CD8-positive, alpha-beta memory T cell (primary cell): ENCODE data around the gene CDC6. TPM values are rescaled to one million over a fixed set of nuclear protein-coding genes. Genes with fewer than 3 reads are reported as not detected.

ENCODE experiments used
- CTCF ChIA-PET: fragments of 350-600 bp; sonication (Branson Sonifier 250); formaldehyde crosslinking; loops from one replicate; lab custom pipeline; 2021; ENCODE audit warnings: antibody characterized with exemption; lab: Charles Lee
- POLR2A ChIA-PET: fragments of 350-600 bp; sonication (Branson Sonifier 250); formaldehyde crosslinking; loops from one replicate; lab custom pipeline; 2021; ENCODE audit warnings: antibody characterized with exemption; lab: Charles Lee
- DNase-seq, 5 donors: peaks; one replicate each; pipeline versions ENCODE4 v3.0.0 to v3.0.0-alpha.2; 2020 to 2022; ENCODE audit warnings: mixed read lengths in 1 of 5
- H3K27ac ChIP-seq: one replicate; pipeline ENCODE4 v1.7.0; 2013; ENCODE audit warnings: low read depth, mild to moderate bottlenecking, low read length, moderate library complexity
- H3K27me3 ChIP-seq: 2 replicates; pipeline ENCODE4 v1.7.0; 2013; ENCODE audit warnings: low read length, mild to moderate bottlenecking; ENCODE audit not compliant: insufficient read depth, poor library complexity, severe bottlenecking
- H3K36me3 ChIP-seq: 2 replicates; pipeline ENCODE4 v1.7.0; 2013; ENCODE audit warnings: mild to moderate bottlenecking, low read length, moderate library complexity; ENCODE audit not compliant: insufficient read depth
- H3K4me1 ChIP-seq: 2 replicates; pipeline ENCODE4 v1.7.0; 2013; ENCODE audit warnings: mild to moderate bottlenecking, low read length, moderate library complexity; ENCODE audit not compliant: insufficient read depth
- H3K4me3 ChIP-seq: 2 replicates; pipeline ENCODE4 v1.7.0; 2013; ENCODE audit warnings: mild to moderate bottlenecking, low read length
- H3K9me3 ChIP-seq: 2 replicates; pipeline ENCODE4 v1.7.0; 2013; ENCODE audit warnings: mild to moderate bottlenecking, low read length
- H3K27ac Mint-ChIP-seq, 8 donors: one replicate each; pipeline ENCODE4 v1.8.0; 2020 to 2021; ENCODE audit warnings: mixed read lengths in 8 of 8, mild to moderate bottlenecking in 6 of 8, inconsistent platforms in 3 of 8, moderate library complexity in 3 of 8
- H3K27me3 Mint-ChIP-seq, 2 donors: one replicate each; pipeline ENCODE4 v1.8.0; 2020 to 2021; ENCODE audit warnings: mixed read lengths in 2 of 2, mild to moderate bottlenecking in 1 of 2, moderate library complexity in 1 of 2
- H3K36me3 Mint-ChIP-seq, 3 donors: one replicate each; pipeline ENCODE4 v1.8.0; 2020 to 2021; ENCODE audit warnings: mixed read lengths in 3 of 3, inconsistent platforms in 1 of 3, mild to moderate bottlenecking in 1 of 3
- H3K4me1 Mint-ChIP-seq, 3 donors: one replicate each; pipeline ENCODE4 v1.8.0; 2020 to 2021; ENCODE audit warnings: mixed read lengths in 3 of 3, inconsistent platforms in 1 of 3, mild to moderate bottlenecking in 1 of 3
- H3K4me3 Mint-ChIP-seq, 7 donors: one replicate each; pipeline ENCODE4 v1.8.0; 2020 to 2021; ENCODE audit warnings: mixed read lengths in 7 of 7, mild to moderate bottlenecking in 6 of 7, moderate library complexity in 4 of 7, inconsistent platforms in 2 of 7
- H3K9me3 Mint-ChIP-seq, 5 donors: one replicate each; pipeline ENCODE4 v1.8.0; 2020 to 2022; ENCODE audit warnings: mixed read lengths in 5 of 5, mild to moderate bottlenecking in 3 of 5, moderate library complexity in 2 of 5, inconsistent platforms in 1 of 5
- polyA plus RNA-seq: library from polyadenylated mRNA; unstranded; fragments of 300-500 nt; fragmentation: Illumina TruSeq; gene quantifications from one replicate; pipeline ENCODE4 v1.2.3, GENCODE V29; 2021
- total RNA-seq, 2 experiments: library from RNA; stranded (reverse); gene quantifications; one replicate each; pipeline ENCODE4 v1.2.3, GENCODE V29; 2021

CDC6 gene
- total and polyA plus RNA-seq, 3 experiments from 2014 or later: 0.49 to 110 (median 107) TPM

DNA sequence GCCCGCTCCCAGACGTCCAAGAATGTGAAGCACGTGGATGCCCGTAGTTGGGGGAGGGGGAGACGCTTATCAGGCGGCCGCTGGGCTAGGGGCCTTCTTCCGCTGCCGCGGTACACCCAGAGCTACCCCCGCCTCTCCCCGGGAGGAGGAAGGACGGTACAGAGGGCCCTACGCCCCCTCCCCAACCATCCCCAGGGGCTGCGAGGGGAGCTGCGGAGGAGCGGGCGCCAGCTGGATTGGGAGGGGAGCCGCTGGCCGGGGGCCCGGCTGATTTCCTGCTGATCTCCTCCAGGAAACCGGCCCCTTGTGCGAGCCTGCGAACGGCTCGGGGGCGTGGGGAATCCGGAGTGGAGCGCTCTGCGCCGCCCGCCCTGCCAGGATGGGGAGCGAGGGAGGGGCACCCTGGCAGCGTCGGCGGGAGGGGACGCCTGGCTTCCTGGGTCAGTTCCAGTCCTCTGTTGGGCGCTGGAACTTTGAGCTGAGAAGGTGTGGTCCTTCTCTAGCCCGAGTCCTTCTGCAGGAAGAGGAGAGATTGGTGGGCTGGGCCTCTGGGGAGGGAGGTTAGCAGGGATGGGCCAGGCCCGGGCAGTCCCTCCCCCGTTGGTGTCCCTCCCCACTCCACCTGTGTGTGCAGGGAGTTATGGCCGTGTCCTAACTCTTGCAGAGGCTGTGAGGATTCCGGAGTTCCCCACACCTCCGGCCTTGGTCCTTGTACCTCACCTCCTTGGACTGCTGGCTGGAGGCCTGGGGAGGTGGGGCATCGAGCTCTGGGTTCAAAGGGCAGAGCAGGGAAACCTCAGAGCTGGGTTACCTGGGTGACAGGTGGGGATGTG is 57.7 kb downstream of the CDC6 start:
- peaks cover 16% of the 10 kb centered on the region for H3K36me3 ChIP-seq
- peaks cover 71% of the 10 kb centered on the region for H3K4me1 ChIP-seq
- peak in 4 of 5 donors; percentile 29 to 70 (median 46) for DNase-seq
- peak overlapping the region; percentile 57 for H3K27ac ChIP-seq
- H3K9me3 ChIP-seq: no peaks in the 10 kb centered on the region
- peak overlapping the region; percentile 49 for H3K4me3 ChIP-seq
- H3K27me3 ChIP-seq: no peaks in the 10 kb centered on the region
- Mint-ChIP-seq H3K4me1 (peaks cover 70 to 85% (median 73%) of the 10 kb centered on the region in 3 donors), H3K27me3 (no peaks in the 10 kb centered on the region), H3K27ac (peak overlapping the region; percentile 84 to 98 (median 95)), H3K9me3 (no peaks in the 10 kb centered on the region), H3K36me3 (peaks cover 0 to 32% (median 2%) of the 10 kb centered on the region in 3 donors), H3K4me3 (peak overlapping the region; percentile 46 to 89 (median 78))
- CTCF ChIA-PET: interaction anchor here (0.8 to 3.2 kb wide), 10 partner anchors 9 to 215 kb away, joined by 3 to 21 read pairs (median 3); no protein-coding TSS in a partner anchor
- POLR2A ChIA-PET: interaction anchor here (0.9 to 1.4 kb wide), 5 partner anchors 22 to 30 kb away, joined by 3 to 4 read pairs (median 3); no protein-coding TSS in a partner anchor

DNA sequence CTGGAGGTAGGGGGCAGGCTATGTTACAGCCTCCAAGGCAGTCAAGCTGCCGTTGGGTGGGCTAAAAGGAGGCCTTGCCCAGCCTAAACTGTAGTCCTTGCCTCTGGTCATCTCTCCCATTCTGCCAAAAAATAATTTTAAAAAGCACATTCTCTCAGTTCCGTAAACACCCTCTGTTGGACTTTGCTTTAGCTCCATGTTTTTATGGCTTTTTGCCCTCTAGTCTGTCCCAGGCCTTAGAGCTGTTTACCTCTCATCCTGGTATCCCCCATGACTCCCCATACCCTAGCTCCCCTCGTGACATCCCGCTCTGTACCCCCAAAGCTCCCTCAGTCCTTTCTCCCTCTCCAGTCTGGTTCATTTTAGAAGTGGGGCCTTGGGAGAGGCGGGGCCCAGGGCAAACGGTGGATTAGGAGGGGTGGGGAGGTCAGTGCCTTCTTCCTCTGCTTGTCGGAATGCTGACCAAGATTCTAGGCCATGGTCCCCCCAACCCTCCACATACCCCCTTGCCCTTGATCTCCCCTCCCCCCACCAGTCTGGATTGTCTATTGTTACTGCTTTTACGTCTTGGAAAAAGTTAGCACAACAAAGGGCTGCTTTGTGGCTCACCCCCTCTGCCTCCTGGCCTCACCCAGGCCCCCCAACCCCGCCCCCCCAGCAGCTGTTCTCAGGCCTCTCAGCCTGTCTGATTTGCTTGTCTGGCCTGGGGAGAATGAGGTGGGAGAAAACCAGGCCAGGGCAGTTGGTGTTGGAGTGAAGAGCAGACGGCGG is 58.5 kb downstream of the CDC6 start:
- Mint-ChIP-seq H3K9me3 (no peaks in the 10 kb centered on the region), H3K27me3 (no peaks in the 10 kb centered on the region), H3K4me3 (peak overlapping the region; percentile 30 to 85 (median 65)), H3K4me1 (peaks cover 62 to 77% (median 65%) of the 10 kb centered on the region in 3 donors), H3K36me3 (peaks cover 0 to 29% (median 2%) of the 10 kb centered on the region in 3 donors), H3K27ac (peak overlapping the region; percentile 84 to 98 (median 95))
- peak overlapping the region; percentile 57 for H3K27ac ChIP-seq
- ChIA-PET POLR2A (interaction anchor here (0.9 to 1.4 kb wide), 4 partner anchors 23 to 29 kb away, joined by 3 to 4 read pairs (median 4); no protein-coding TSS in a partner anchor), CTCF (interaction anchor here (0.8 to 3.2 kb wide), 8 partner anchors 8 to 214 kb away, joined by 3 to 21 read pairs (median 3); no protein-coding TSS in a partner anchor)
- H3K9me3 ChIP-seq: no peaks in the 10 kb centered on the region
- no peaks in the 10 kb centered on the region for H3K27me3 ChIP-seq
- H3K36me3 ChIP-seq: peaks cover 18% of the 10 kb centered on the region
- H3K4me3 ChIP-seq: peak overlapping the region; percentile 49
- DNase-seq: no peak
- peaks cover 64% of the 10 kb centered on the region for H3K4me1 ChIP-seq

DNA sequence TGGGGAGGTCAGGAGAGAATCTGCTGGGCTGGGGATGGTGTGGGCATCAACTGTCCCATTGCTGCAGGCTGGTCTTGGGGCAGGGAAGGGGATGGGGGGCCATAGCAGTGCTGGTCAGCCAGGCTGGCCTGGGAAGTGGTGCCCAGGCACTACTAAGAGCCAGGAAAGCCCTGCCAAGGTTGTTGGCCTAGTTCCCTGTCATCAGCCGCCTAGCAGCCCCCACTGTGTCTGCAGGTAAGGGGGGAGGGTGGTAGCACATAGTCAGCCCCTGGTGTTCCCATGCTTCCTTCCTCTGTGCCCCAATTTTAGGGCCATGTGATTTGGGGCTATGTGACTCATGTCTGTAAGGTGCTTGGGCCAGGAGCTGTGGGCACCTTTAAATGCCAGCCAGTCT is 59.1 kb downstream of the CDC6 start:
- ChIA-PET POLR2A (interaction anchor here (1.4 kb wide), 1 partner anchor 28 kb away, joined by 4 read pairs; no protein-coding TSS in a partner anchor), CTCF (no interaction called here)
- Histone ChIP-seq H3K4me3 (no peak overlapping the region), H3K9me3 (no peaks in the 10 kb centered on the region), H3K36me3 (peaks cover 18% of the 10 kb centered on the region), H3K27me3 (no peaks in the 10 kb centered on the region), H3K27ac (peak overlapping the region; percentile 16), H3K4me1 (peaks cover 64% of the 10 kb centered on the region)
- no peaks in the 10 kb centered on the region for H3K9me3 Mint-ChIP-seq
- H3K4me1 Mint-ChIP-seq: peaks cover 61 to 76% (median 63%) of the 10 kb centered on the region in 3 donors
- peak overlapping the region; percentile 78 to 98 (median 95) for H3K27ac Mint-ChIP-seq
- peaks cover 0 to 32% (median 2%) of the 10 kb centered on the region in 3 donors for H3K36me3 Mint-ChIP-seq
- peak in 2 of 5 donors; percentile 22 to 54 for DNase-seq
- H3K27me3 Mint-ChIP-seq: no peaks in the 10 kb centered on the region
- peak overlapping the region in 6 of 7 donors; percentile 53 to 76 (median 68) for H3K4me3 Mint-ChIP-seq

DNA sequence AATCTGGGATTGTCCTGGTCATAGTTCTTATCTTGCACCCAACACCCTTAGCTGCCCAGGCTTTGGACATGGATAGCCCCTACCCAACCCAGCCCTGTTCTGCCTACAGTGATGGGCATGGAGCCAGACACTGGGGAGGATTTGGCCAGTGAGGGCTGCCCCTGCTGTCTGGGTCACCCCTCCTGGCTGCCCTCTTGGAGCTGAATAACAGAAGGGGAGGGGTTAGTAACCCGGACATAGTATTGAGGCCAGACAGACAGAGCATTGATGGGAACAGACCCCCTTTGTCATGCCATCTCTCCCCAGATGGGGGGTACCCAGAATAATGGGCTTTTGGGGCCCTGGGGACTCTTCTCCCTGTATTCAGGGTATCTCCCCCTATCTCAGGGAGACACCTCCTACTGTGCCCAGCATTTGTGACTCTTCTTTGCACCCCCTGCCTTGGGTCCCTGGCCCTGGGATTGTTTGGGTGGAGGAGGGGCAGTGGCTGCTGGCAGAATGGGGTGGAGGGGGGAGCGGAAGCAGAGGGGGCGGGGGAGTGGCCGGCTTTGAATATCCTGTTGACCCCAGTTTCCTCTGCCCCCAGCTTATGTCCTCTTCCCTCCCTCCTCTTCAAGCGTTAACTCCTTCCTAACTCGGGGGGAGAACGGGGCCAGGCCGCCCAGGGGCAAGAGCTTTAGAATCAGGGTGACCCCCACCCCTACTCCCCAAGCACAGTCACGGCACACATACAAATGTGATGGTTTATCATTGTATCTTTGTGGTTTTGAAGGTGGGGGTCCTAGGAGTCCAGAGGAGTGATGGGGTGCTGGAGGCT is 59.8 kb downstream of the CDC6 start:
- Histone ChIP-seq H3K4me3 (no peak overlapping the region), H3K36me3 (peaks cover 18% of the 10 kb centered on the region), H3K4me1 (peaks cover 59% of the 10 kb centered on the region), H3K9me3 (no peaks in the 10 kb centered on the region), H3K27me3 (no peaks in the 10 kb centered on the region), H3K27ac (no peak overlapping the region)
- POLR2A ChIA-PET: no interaction called here
- peak overlapping the region; percentile 37 to 80 (median 69) for H3K4me3 Mint-ChIP-seq
- peaks cover 65 to 76% (median 67%) of the 10 kb centered on the region in 3 donors for H3K4me1 Mint-ChIP-seq
- no peak for DNase-seq
- CTCF ChIA-PET: interaction anchor here (1.5 to 1.9 kb wide), 2 partner anchors 38 to 45 kb away, joined by 5 to 8 read pairs; no protein-coding TSS in a partner anchor
- H3K27me3 Mint-ChIP-seq: no peaks in the 10 kb centered on the region
- H3K27ac Mint-ChIP-seq: peak overlapping the region; percentile 78 to 98 (median 95)
- H3K36me3 Mint-ChIP-seq: peaks cover 0 to 40% (median 7%) of the 10 kb centered on the region in 3 donors
- no peaks in the 10 kb centered on the region for H3K9me3 Mint-ChIP-seq

DNA sequence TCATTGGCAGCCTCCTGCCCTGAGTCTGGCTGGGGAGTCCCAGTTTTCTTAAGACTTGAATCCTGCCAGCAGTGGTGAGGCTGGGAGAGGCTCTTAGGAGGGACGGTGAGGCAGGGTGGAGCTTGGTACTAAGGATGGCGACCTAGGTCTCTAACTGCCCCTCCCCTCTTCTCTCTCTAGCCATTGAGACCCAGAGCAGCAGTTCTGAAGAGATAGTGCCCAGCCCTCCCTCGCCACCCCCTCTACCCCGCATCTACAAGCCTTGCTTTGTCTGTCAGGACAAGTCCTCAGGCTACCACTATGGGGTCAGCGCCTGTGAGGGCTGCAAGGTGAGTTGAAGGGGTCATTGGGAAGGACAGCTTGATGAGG is 60.4 kb downstream of the CDC6 start:
- CTCF ChIA-PET: interaction anchor here (0.5 to 1.9 kb wide), 4 partner anchors 10 to 45 kb away, joined by 3 to 8 read pairs (median 4); no protein-coding TSS in a partner anchor
- H3K9me3 Mint-ChIP-seq: no peaks in the 10 kb centered on the region

DNA sequence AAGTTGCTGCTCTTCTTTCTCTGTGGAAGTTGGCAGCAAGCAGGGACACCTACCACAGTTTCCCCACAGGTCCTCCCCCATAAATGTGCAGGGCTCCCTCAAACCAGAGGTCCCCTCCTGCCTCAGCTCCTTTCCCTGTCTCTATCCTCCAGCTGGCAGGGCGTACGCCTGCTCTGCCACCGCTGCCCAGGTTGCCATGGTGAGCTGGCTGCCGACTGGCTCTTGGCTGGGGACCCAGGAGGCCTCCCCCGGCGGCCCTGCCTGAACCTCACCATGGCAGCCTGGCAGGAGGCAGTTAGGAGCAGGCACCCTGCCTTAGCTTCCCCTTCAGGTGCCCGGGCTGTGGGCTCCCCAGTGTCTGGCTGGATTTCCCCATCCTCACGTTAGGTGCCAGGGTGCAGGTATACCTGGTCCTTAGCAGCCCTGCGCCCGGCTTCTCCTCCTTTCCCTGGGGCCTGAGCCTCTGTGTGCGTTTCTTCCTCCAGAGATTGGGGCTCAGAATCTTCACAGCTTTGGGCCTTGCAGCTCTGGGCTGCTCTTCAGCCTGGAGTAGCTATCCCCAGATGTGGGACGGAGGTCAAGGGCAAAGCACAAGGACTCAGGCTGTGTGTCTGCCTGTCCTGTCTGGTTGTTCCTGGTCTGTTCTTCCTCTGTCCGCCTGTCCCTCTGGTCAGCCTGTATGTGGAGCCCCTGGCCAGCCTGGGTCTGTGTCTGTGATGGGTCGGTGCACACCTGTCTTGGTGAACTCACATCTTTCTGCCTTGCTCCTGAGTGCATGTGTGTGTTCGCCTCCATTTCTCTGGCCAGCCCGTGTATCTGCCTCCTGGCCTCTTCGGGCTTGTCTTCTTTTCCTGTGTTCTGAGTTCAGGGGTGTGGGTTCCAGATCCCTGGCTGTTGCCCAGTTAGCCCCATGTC is 61.1 kb downstream of the CDC6 start:
- Mint-ChIP-seq H3K4me1 (peaks cover 58 to 69% (median 64%) of the 10 kb centered on the region in 3 donors), H3K27me3 (no peaks in the 10 kb centered on the region), H3K4me3 (peak overlapping the region in 4 of 7 donors; percentile 18 to 88 (median 62)), H3K36me3 (peaks cover 0 to 46% (median 8%) of the 10 kb centered on the region in 3 donors), H3K27ac (peak overlapping the region in 7 of 8 donors; percentile 32 to 97 (median 78)), H3K9me3 (no peaks in the 10 kb centered on the region)
- DNase-seq: no peak
- Histone ChIP-seq H3K9me3 (no peaks in the 10 kb centered on the region), H3K4me3 (no peak overlapping the region), H3K36me3 (peaks cover 18% of the 10 kb centered on the region), H3K4me1 (peaks cover 46% of the 10 kb centered on the region), H3K27me3 (no peaks in the 10 kb centered on the region), H3K27ac (no peak overlapping the region)
- POLR2A ChIA-PET: no interaction called here
- CTCF ChIA-PET: interaction anchor here (0.5 to 1.9 kb wide), 4 partner anchors 10 to 46 kb away, joined by 3 to 8 read pairs (median 4); no protein-coding TSS in a partner anchor

More for the DNA sequence above, 60.4 kb downstream of the CDC6 start:
- Histone ChIP-seq H3K36me3 (peaks cover 18% of the 10 kb centered on the region), H3K4me3 (no peak overlapping the region), H3K9me3 (no peaks in the 10 kb centered on the region), H3K27me3 (no peaks in the 10 kb centered on the region), H3K27ac (no peak overlapping the region), H3K4me1 (peaks cover 53% of the 10 kb centered on the region)
- POLR2A ChIA-PET: no interaction called here
- Mint-ChIP-seq H3K27me3 (no peaks in the 10 kb centered on the region), H3K4me3 (peak overlapping the region; percentile 18 to 80 (median 69)), H3K36me3 (peaks cover 0 to 41% (median 8%) of the 10 kb centered on the region in 3 donors), H3K4me1 (peaks cover 64 to 76% (median 69%) of the 10 kb centered on the region in 3 donors), H3K27ac (peak overlapping the region; percentile 57 to 98 (median 90))
- no peak for DNase-seq
